Measurements from ENCODE around the gene SYNGR4. TPM values are rescaled to one million over a fixed set of nuclear protein-coding genes. Genes with fewer than 3 reads are reported as not detected.

The SYNGR4 gene
- total and polyA plus RNA-seq, 11 donors: not detected

- intact Hi-C loops (cut with DNase I): loop anchor here in 1 of 10 donors (10.0 kb wide), 1 partner anchor 93 kb away; no protein-coding TSS in a partner anchor
- Histone ChIP-seq H3K4me3 (no peak overlapping the region), H3K4me1 (no peaks in the 10 kb centered on the region), H3K27me3 (no peaks in the 10 kb centered on the region), H3K36me3 (peaks cover 0 to 20% (median 4%) of the 10 kb centered on the region in 9 donors), H3K27ac (no peak overlapping the region), H3K9me3 (no peaks in the 10 kb centered on the region)
- TF ChIP-seq CTCF (IDR thresholded peaks at IDR 0.05) (no peak), POLR2A (IDR thresholded peaks at IDR 0.05) (no peak)
- 94 to 97% (median 96%) methylated on average over 10 of the region's 10 CpGs for WGBS, 4 donors
- ATAC-seq (no peak), DNase-seq (no peak)
Measured at GRCh38 chr19:48341515-48342413, 22.4 kb upstream of the SYNGR4 start.

GRCh38 chr19:48342414-48342738 is 21.8 kb upstream of the SYNGR4 start:
- H3K27ac ChIP-seq: no peak overlapping the region
- H3K27me3 ChIP-seq: no peaks in the 10 kb centered on the region
- intact Hi-C loops (cut with DNase I): loop anchor here in 1 of 10 donors (10.0 kb wide), 1 partner anchor 92 kb away; no protein-coding TSS in a partner anchor
- ATAC-seq (no peak), DNase-seq (no peak)
- H3K9me3 ChIP-seq: no peaks in the 10 kb centered on the region
- no peak overlapping the region for H3K4me3 ChIP-seq
- H3K4me1 ChIP-seq: no peaks in the 10 kb centered on the region
- peaks cover 0 to 20% (median 4%) of the 10 kb centered on the region in 9 donors for H3K36me3 ChIP-seq
- TF ChIP-seq CTCF (IDR thresholded peaks at IDR 0.05): no peak
- no peak for TF ChIP-seq POLR2A (IDR thresholded peaks at IDR 0.05)
- WGBS, 4 donors: 92 to 95% (median 93%) methylated on average over 20 of the region's 20 CpGs

- H3K36me3 ChIP-seq: peaks cover 0 to 20% (median 4%) of the 10 kb centered on the region in 9 donors
- no peaks in the 10 kb centered on the region for H3K9me3 ChIP-seq
- H3K4me1 ChIP-seq: peaks cover 0 to 4% (median 0%) of the 10 kb centered on the region in 12 donors
- no peak for DNase-seq
- intact Hi-C loops (cut with DNase I): loop anchor here in 1 of 10 donors (10.0 kb wide), 1 partner anchor 92 kb away; no protein-coding TSS in a partner anchor
- H3K27ac ChIP-seq: no peak overlapping the region
- no peak overlapping the region for H3K4me3 ChIP-seq
- WGBS, 4 donors: 93 to 96% (median 93%) methylated on average over 22 to 23 of the region's 23 CpGs
- no peaks in the 10 kb centered on the region for H3K27me3 ChIP-seq
- TF ChIP-seq POLR2A (IDR thresholded peaks at IDR 0.05) (no peak), CTCF (IDR thresholded peaks at IDR 0.05) (no peak)
- ATAC-seq: no peak
Measured at GRCh38 chr19:48342841-48343540, 21.2 kb upstream of the SYNGR4 start.

GRCh38 chr19:48344892-48345291 is 19.3 kb upstream of the SYNGR4 start:
- Histone ChIP-seq H3K4me3 (no peak overlapping the region), H3K9me3 (no peaks in the 10 kb centered on the region), H3K27me3 (no peaks in the 10 kb centered on the region), H3K36me3 (peaks cover 0 to 13% (median 4%) of the 10 kb centered on the region in 9 donors), H3K27ac (no peak overlapping the region), H3K4me1 (peaks cover 0 to 10% (median 3%) of the 10 kb centered on the region in 12 donors)
- ATAC-seq: no peak
- intact Hi-C loops (cut with DNase I): loop anchor here in 1 of 10 donors (10.0 kb wide), 1 partner anchor 90 kb away; no protein-coding TSS in a partner anchor
- no peak for TF ChIP-seq CTCF (IDR thresholded peaks at IDR 0.05)
- TF ChIP-seq POLR2A (IDR thresholded peaks at IDR 0.05): no peak
- WGBS, 4 donors: 84 to 98% (median 94%) methylated on average over 5 to 6 of the region's 6 CpGs
- DNase-seq: no peak

All from heart left ventricle (tissue), 16 donors.